CD8-positive, alpha-beta memory T cell (primary cell): ENCODE measurements around the gene RAB31. TPM values are rescaled to one million over a fixed set of nuclear protein-coding genes. Genes with fewer than 3 reads are reported as not detected.

ENCODE experiments used
- CTCF ChIA-PET: fragments of 350-600 bp; sonication (Branson Sonifier 250); formaldehyde crosslinking; loops from one replicate; lab custom pipeline; 2021; ENCODE audit warnings: antibody characterized with exemption; lab: Charles Lee
- POLR2A ChIA-PET: fragments of 350-600 bp; sonication (Branson Sonifier 250); formaldehyde crosslinking; loops from one replicate; lab custom pipeline; 2021; ENCODE audit warnings: antibody characterized with exemption; lab: Charles Lee
- DNase-seq, 5 donors: peaks; one replicate each; pipeline versions ENCODE4 v3.0.0 to v3.0.0-alpha.2; 2020 to 2022; ENCODE audit warnings: mixed read lengths in 1 of 5
- H3K27ac ChIP-seq: one replicate; pipeline ENCODE4 v1.7.0; 2013; ENCODE audit warnings: low read depth, mild to moderate bottlenecking, low read length, moderate library complexity
- H3K27me3 ChIP-seq: 2 replicates; pipeline ENCODE4 v1.7.0; 2013; ENCODE audit warnings: low read length, mild to moderate bottlenecking; ENCODE audit not compliant: insufficient read depth, poor library complexity, severe bottlenecking
- H3K36me3 ChIP-seq: 2 replicates; pipeline ENCODE4 v1.7.0; 2013; ENCODE audit warnings: mild to moderate bottlenecking, low read length, moderate library complexity; ENCODE audit not compliant: insufficient read depth
- H3K4me1 ChIP-seq: 2 replicates; pipeline ENCODE4 v1.7.0; 2013; ENCODE audit warnings: mild to moderate bottlenecking, low read length, moderate library complexity; ENCODE audit not compliant: insufficient read depth
- H3K4me3 ChIP-seq: 2 replicates; pipeline ENCODE4 v1.7.0; 2013; ENCODE audit warnings: mild to moderate bottlenecking, low read length
- H3K9me3 ChIP-seq: 2 replicates; pipeline ENCODE4 v1.7.0; 2013; ENCODE audit warnings: mild to moderate bottlenecking, low read length
- H3K27ac Mint-ChIP-seq, 8 donors: one replicate each; pipeline ENCODE4 v1.8.0; 2020 to 2021; ENCODE audit warnings: mixed read lengths in 8 of 8, mild to moderate bottlenecking in 6 of 8, inconsistent platforms in 3 of 8, moderate library complexity in 3 of 8
- H3K27me3 Mint-ChIP-seq, 2 donors: one replicate each; pipeline ENCODE4 v1.8.0; 2020 to 2021; ENCODE audit warnings: mixed read lengths in 2 of 2, mild to moderate bottlenecking in 1 of 2, moderate library complexity in 1 of 2
- H3K36me3 Mint-ChIP-seq, 3 donors: one replicate each; pipeline ENCODE4 v1.8.0; 2020 to 2021; ENCODE audit warnings: mixed read lengths in 3 of 3, inconsistent platforms in 1 of 3, mild to moderate bottlenecking in 1 of 3
- H3K4me1 Mint-ChIP-seq, 3 donors: one replicate each; pipeline ENCODE4 v1.8.0; 2020 to 2021; ENCODE audit warnings: mixed read lengths in 3 of 3, inconsistent platforms in 1 of 3, mild to moderate bottlenecking in 1 of 3
- H3K4me3 Mint-ChIP-seq, 7 donors: one replicate each; pipeline ENCODE4 v1.8.0; 2020 to 2021; ENCODE audit warnings: mixed read lengths in 7 of 7, mild to moderate bottlenecking in 6 of 7, moderate library complexity in 4 of 7, inconsistent platforms in 2 of 7
- H3K9me3 Mint-ChIP-seq, 5 donors: one replicate each; pipeline ENCODE4 v1.8.0; 2020 to 2022; ENCODE audit warnings: mixed read lengths in 5 of 5, mild to moderate bottlenecking in 3 of 5, moderate library complexity in 2 of 5, inconsistent platforms in 1 of 5
- polyA plus RNA-seq: library from polyadenylated mRNA; unstranded; fragments of 300-500 nt; fragmentation: Illumina TruSeq; gene quantifications from one replicate; pipeline ENCODE4 v1.2.3, GENCODE V29; 2021
- total RNA-seq, 2 experiments: library from RNA; stranded (reverse); gene quantifications; one replicate each; pipeline ENCODE4 v1.2.3, GENCODE V29; 2021

Gene RAB31
- total and polyA plus RNA-seq, 3 experiments from 2014 or later: 0.57 to 4.7 (median 1.1) TPM

GRCh38 chr18:9905401-9905922, 197.4 kb downstream of the RAB31 start:
- no peak for DNase-seq
- H3K4me3 Mint-ChIP-seq: no peak overlapping the region
- Histone ChIP-seq H3K4me1 (no peaks in the 10 kb centered on the region), H3K27me3 (no peaks in the 10 kb centered on the region), H3K36me3 (no peaks in the 10 kb centered on the region), H3K27ac (no peak overlapping the region), H3K4me3 (no peak overlapping the region), H3K9me3 (no peaks in the 10 kb centered on the region)
- no peaks in the 10 kb centered on the region for H3K9me3 Mint-ChIP-seq
- H3K4me1 Mint-ChIP-seq: no peaks in the 10 kb centered on the region
- peaks cover 20 to 49% of the 10 kb centered on the region in 2 donors for H3K27me3 Mint-ChIP-seq
- POLR2A ChIA-PET: no interaction called here
- H3K27ac Mint-ChIP-seq: no peak overlapping the region
- peaks cover 0 to 1% (median 0%) of the 10 kb centered on the region in 3 donors for H3K36me3 Mint-ChIP-seq
- CTCF ChIA-PET: no interaction called here

- no peak overlapping the region for H3K27ac ChIP-seq
- ChIA-PET CTCF (no interaction called here), POLR2A (no interaction called here)
- H3K9me3 ChIP-seq: no peaks in the 10 kb centered on the region
- Mint-ChIP-seq H3K27me3 (peaks cover 20 to 49% of the 10 kb centered on the region in 2 donors), H3K9me3 (no peaks in the 10 kb centered on the region), H3K36me3 (no peaks in the 10 kb centered on the region), H3K27ac (peak overlapping the region in 1 of 8 donors; percentile 5), H3K4me1 (no peaks in the 10 kb centered on the region), H3K4me3 (no peak overlapping the region)
- no peaks in the 10 kb centered on the region for H3K4me1 ChIP-seq
- H3K27me3 ChIP-seq: no peaks in the 10 kb centered on the region
- H3K4me3 ChIP-seq: no peak overlapping the region
- no peak for DNase-seq
- H3K36me3 ChIP-seq: no peaks in the 10 kb centered on the region
These were observed 198.4 kb downstream of the RAB31 start for GRCh38 chr18:9906481-9906880.

DNA sequence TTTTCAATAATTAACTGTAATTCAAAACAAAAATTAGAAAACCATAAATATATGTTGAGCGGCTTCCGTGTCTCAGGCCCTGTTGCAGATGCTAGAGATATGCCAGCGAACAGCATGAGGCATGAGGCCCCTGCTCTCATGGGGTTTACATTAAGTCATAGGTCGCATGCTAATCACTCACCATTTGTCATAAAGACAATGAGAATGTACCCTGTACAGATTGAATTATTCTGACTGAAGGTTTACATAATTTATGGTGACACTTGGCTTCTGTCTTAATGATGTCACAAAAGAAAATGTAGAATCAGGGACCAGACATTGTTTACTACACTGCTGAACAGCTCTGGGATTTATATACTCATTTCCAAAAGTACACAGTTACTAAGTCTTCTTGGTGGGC, 199.8 kb downstream of the RAB31 start:
- ChIA-PET CTCF (no interaction called here), POLR2A (no interaction called here)
- Histone ChIP-seq H3K27me3 (no peaks in the 10 kb centered on the region), H3K9me3 (no peaks in the 10 kb centered on the region), H3K27ac (no peak overlapping the region), H3K4me1 (peaks cover under 1% of the 10 kb centered on the region), H3K4me3 (no peak overlapping the region), H3K36me3 (no peaks in the 10 kb centered on the region)
- no peaks in the 10 kb centered on the region for H3K36me3 Mint-ChIP-seq
- H3K27me3 Mint-ChIP-seq: peaks cover 20 to 46% of the 10 kb centered on the region in 2 donors
- no peak overlapping the region for H3K4me3 Mint-ChIP-seq
- no peak for DNase-seq
- H3K9me3 Mint-ChIP-seq: no peaks in the 10 kb centered on the region
- peaks cover 2% of the 10 kb centered on the region in 3 donors for H3K4me1 Mint-ChIP-seq
- no peak overlapping the region for H3K27ac Mint-ChIP-seq

DNA sequence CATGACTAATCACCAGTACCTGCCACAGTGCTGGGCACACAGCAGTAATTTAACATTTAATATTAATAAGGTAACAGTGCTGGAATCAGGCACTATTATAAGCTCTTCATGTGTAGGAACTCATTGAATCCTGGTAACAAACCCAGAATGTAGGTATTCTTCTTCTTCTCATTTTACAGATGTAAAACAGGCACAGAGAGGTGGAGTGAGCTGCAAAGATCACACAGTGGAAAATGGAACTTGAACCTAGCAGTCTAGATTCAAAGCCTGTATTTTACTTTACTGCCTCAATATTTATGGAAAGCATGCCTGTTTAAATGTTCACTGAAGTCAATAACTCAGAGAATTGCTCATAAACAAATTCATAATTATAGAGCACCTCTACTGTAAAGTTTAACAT, 202.0 kb downstream of the RAB31 start:
- peaks cover 10 to 11% (median 11%) of the 10 kb centered on the region in 3 donors for H3K4me1 Mint-ChIP-seq
- H3K27me3 Mint-ChIP-seq: peaks cover 17 to 36% of the 10 kb centered on the region in 2 donors

GRCh38 chr18:9910661-9911060, 202.6 kb downstream of the RAB31 start:
- H3K36me3 Mint-ChIP-seq: peaks cover 0 to 5% (median 0%) of the 10 kb centered on the region in 3 donors
- CTCF ChIA-PET: no interaction called here
- POLR2A ChIA-PET: no interaction called here
- DNase-seq: no peak
- H3K27me3 ChIP-seq: no peaks in the 10 kb centered on the region
- no peaks in the 10 kb centered on the region for H3K9me3 ChIP-seq
- peaks cover 8% of the 10 kb centered on the region for H3K4me1 ChIP-seq
- no peak overlapping the region for H3K27ac ChIP-seq
- peak overlapping the region in 1 of 7 donors; percentile 56 for H3K4me3 Mint-ChIP-seq
- no peaks in the 10 kb centered on the region for H3K36me3 ChIP-seq
- no peaks in the 10 kb centered on the region for H3K9me3 Mint-ChIP-seq
- H3K4me3 ChIP-seq: no peak overlapping the region
- H3K27ac Mint-ChIP-seq: peak overlapping the region in 1 of 8 donors; percentile 30
- H3K27me3 Mint-ChIP-seq: peaks cover 13 to 31% of the 10 kb centered on the region in 2 donors
- peaks cover 16 to 17% (median 17%) of the 10 kb centered on the region in 3 donors for H3K4me1 Mint-ChIP-seq

More for the DNA sequence above, 202.0 kb downstream of the RAB31 start:
- Histone ChIP-seq H3K4me1 (peaks cover 4% of the 10 kb centered on the region), H3K27me3 (no peaks in the 10 kb centered on the region), H3K36me3 (no peaks in the 10 kb centered on the region), H3K27ac (no peak overlapping the region), H3K4me3 (no peak overlapping the region), H3K9me3 (no peaks in the 10 kb centered on the region)
- Mint-ChIP-seq H3K27ac (peak overlapping the region in 1 of 8 donors; percentile 30), H3K4me3 (peak overlapping the region in 1 of 7 donors; percentile 56), H3K9me3 (no peaks in the 10 kb centered on the region), H3K36me3 (peaks cover 0 to 3% (median 0%) of the 10 kb centered on the region in 3 donors)
- ChIA-PET CTCF (no interaction called here), POLR2A (no interaction called here)
- no peak for DNase-seq

DNA sequence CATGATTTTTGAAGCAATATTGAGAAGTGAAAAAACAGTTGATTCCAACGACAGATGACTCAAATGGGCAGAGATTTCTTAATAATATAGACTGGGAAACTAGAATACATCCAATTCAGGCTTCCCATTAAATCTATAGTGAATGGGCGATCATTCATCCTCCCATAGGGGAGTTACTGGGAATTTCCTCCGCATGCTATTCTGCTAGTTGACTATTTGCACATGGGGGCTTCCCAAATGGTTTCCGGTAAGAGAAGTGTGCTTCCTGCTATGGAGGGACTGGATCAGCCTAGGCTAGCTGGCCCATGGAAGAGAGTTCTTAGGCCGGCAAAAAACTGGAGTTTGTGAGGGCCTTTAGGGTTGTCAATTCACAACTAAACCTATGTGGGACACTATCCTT, 203.1 kb downstream of the RAB31 start:
- no peak for DNase-seq
- H3K36me3 Mint-ChIP-seq: peaks cover 0 to 5% (median 0%) of the 10 kb centered on the region in 3 donors
- Histone ChIP-seq H3K4me3 (no peak overlapping the region), H3K27ac (no peak overlapping the region), H3K27me3 (no peaks in the 10 kb centered on the region), H3K36me3 (no peaks in the 10 kb centered on the region), H3K9me3 (no peaks in the 10 kb centered on the region), H3K4me1 (peaks cover 13% of the 10 kb centered on the region)
- H3K4me3 Mint-ChIP-seq: peak overlapping the region in 1 of 7 donors; percentile 29
- peaks cover 21 to 23% (median 23%) of the 10 kb centered on the region in 3 donors for H3K4me1 Mint-ChIP-seq
- no peaks in the 10 kb centered on the region for H3K9me3 Mint-ChIP-seq
- ChIA-PET POLR2A (no interaction called here), CTCF (no interaction called here)
- H3K27me3 Mint-ChIP-seq: peaks cover 11 to 25% of the 10 kb centered on the region in 2 donors
- H3K27ac Mint-ChIP-seq: no peak overlapping the region

Other genes starting within 250 kb of the RAB31 start
- 10 to 100 TPM; 41.0 to 43.4 TPM for gene RALBP1, start 232.8 kb upstream of the RAB31 start, total RNA-seq
- 65.4 TPM for gene RALBP1, start 232.8 kb upstream of the RAB31 start, polyA plus RNA-seq
- 10 to 100 TPM; 58.4 to 59.9 TPM for gene PPP4R1, start 93.7 kb upstream of the RAB31 start, total RNA-seq
- gene PPP4R1, start 93.7 kb upstream of the RAB31 start, polyA plus RNA-seq: 17.2 TPM
- not detected for gene TXNDC2, start 177.7 kb downstream of the RAB31 start, total RNA-seq
- gene TXNDC2, start 177.7 kb downstream of the RAB31 start, polyA plus RNA-seq: not detected
- gene VAPA, start 205.7 kb downstream of the RAB31 start, total RNA-seq: 100 to 1,000 TPM; 167 to 193 TPM
- 228 TPM for gene VAPA, start 205.7 kb downstream of the RAB31 start, polyA plus RNA-seq